Tibial nerve (tissue), 3 donors: Measurements from ENCODE around the gene CDK5RAP3.

ENCODE experiments used
- CTCF ChIP-seq, 5 experiments: fragments of 200-600 bp in 3 of 5; fragments of 450-650 bp in 2 of 5; sonication (generic) in 3 of 5; IDR thresholded peaks; one replicate each; pipeline ENCODE4 v1.5.1; 2016 to 2019; ENCODE audit warnings: antibody characterized with exemption in 5 of 5, mild to moderate bottlenecking in 3 of 5, moderate library complexity in 2 of 5
- POLR2A ChIP-seq, 2 donors: fragments of 450-650 bp; IDR thresholded peaks; one replicate each; pipeline ENCODE4 v1.6.1; 2017; ENCODE audit warnings: antibody characterized with exemption in 2 of 2, mild to moderate bottlenecking in 2 of 2, moderate library complexity in 2 of 2

- peak; percentile 64 to 75 (median 71) for TF ChIP-seq CTCF (IDR thresholded peaks at IDR 0.05)
- TF ChIP-seq POLR2A (IDR thresholded peaks at IDR 0.05) = no peak
Observed at GRCh38 chr17:47946929-47947397, 23.9 kb upstream of the CDK5RAP3 start.
